Neural cell (in vitro differentiated cells): ENCODE measurements around the gene BRDT. TPM values are rescaled to one million over a fixed set of nuclear protein-coding genes. Genes with fewer than 3 reads are reported as not detected.

Source experiments
- H2AFZ ChIP-seq: fragments of 200-600, 300-800 bp; sonication (generic), shearing (Covaris generic); 2 replicates; pipeline ENCODE4 v1.6.0; 2014; ENCODE audit warnings: low read depth, mild to moderate bottlenecking, antibody characterized with exemption, low read length, moderate library complexity
- H3F3A ChIP-seq: fragments of 200-600 bp; shearing (Covaris generic); 2 replicates; pipeline ENCODE4 v1.6.1; 2016; ENCODE audit warnings: mild to moderate bottlenecking, moderate library complexity, mixed read lengths, antibody characterized with exemption, low read length; ENCODE audit not compliant: insufficient read depth, poor library complexity, severe bottlenecking
- H3K27ac ChIP-seq: fragments of 200-600, 300-800 bp; sonication (generic), shearing (Covaris generic); 2 replicates; pipeline ENCODE4 v1.5.1; 2014; ENCODE audit warnings: mild to moderate bottlenecking, low read length, moderate library complexity
- H3K27me3 ChIP-seq: fragments of 300-800, 200-600 bp; sonication (generic), shearing (Covaris generic); 2 replicates; pipeline ENCODE4 v1.6.0; 2014; ENCODE audit warnings: mild to moderate bottlenecking, low read depth, low read length, moderate library complexity; ENCODE audit not compliant: insufficient read depth
- H3K36me3 ChIP-seq: fragments of 300-800, 200-600 bp; sonication (generic), shearing (Covaris generic); 2 replicates; pipeline ENCODE4 v1.5.1; 2014; ENCODE audit warnings: mild to moderate bottlenecking, antibody characterized with exemption, low read length, moderate library complexity; ENCODE audit not compliant: insufficient read depth
- H3K4me2 ChIP-seq: fragments of 300-800, 200-600 bp; sonication (generic), shearing (Covaris generic); 2 replicates; pipeline ENCODE4 v1.6.0; 2014; ENCODE audit warnings: mild to moderate bottlenecking, low read length
- H3K4me3 ChIP-seq: fragments of 300-800, 200-600 bp; sonication (generic), shearing (Covaris generic); 2 replicates; pipeline ENCODE4 v1.5.1; 2014; ENCODE audit warnings: mild to moderate bottlenecking, low read length, moderate library complexity
- H3K79me2 ChIP-seq: fragments of 200-600 bp; shearing (Covaris generic); replicated peaks from 2 replicates; pipeline ENCODE4 v1.6.0; 2014; ENCODE audit warnings: mild to moderate bottlenecking, low read length, moderate library complexity; ENCODE audit not compliant: insufficient read depth
- H3K9ac ChIP-seq: fragments of 300-800, 200-600 bp; sonication (generic), shearing (Covaris generic); 2 replicates; pipeline ENCODE4 v1.6.1; 2016; ENCODE audit warnings: mild to moderate bottlenecking, low read length, mixed read lengths
- H3K9me2 ChIP-seq: fragments of 200-600 bp; shearing (Covaris generic); 2 replicates; pipeline ENCODE4 v1.6.1; 2016; ENCODE audit warnings: mild to moderate bottlenecking, low read length, mixed read lengths; ENCODE audit not compliant: insufficient read depth
- H3K9me3 ChIP-seq: fragments of 200-600, 300-800 bp; sonication (generic), shearing (Covaris generic); 2 replicates; pipeline ENCODE4 v1.6.1; 2016; ENCODE audit warnings: mild to moderate bottlenecking, mixed run types, low read length, moderate library complexity, mixed read lengths
- H4K20me1 ChIP-seq: fragments of 200-600 bp; shearing (Covaris generic); 2 replicates; pipeline ENCODE4 v1.6.1; 2016; ENCODE audit warnings: mild to moderate bottlenecking, mixed run types; ENCODE audit not compliant: insufficient read depth
- CTCF ChIP-seq: fragments of 450-650 bp; IDR thresholded peaks from 2 replicates; pipeline ENCODE4 v1.5.1; 2014; ENCODE audit warnings: antibody characterized with exemption, mild to moderate bottlenecking, moderate library complexity; ENCODE audit not compliant: poor library complexity, severe bottlenecking
- EP300 ChIP-seq: fragments of 450-650 bp; conservative IDR thresholded peaks from 2 replicates; pipeline ENCODE4 v1.6.1; 2014; ENCODE audit warnings: antibody characterized with exemption, mild to moderate bottlenecking, moderate library complexity; ENCODE audit not compliant: poor library complexity, severe bottlenecking
- EZH2 ChIP-seq: fragments of 200-600, 300-800 bp; shearing (Covaris generic), sonication (generic); IDR thresholded peaks from 2 replicates; pipeline ENCODE4 v1.6.1; 2014; ENCODE audit warnings: antibody characterized with exemption, low read length, borderline replicate concordance, mild to moderate bottlenecking; ENCODE audit not compliant: insufficient read depth, poor library complexity, severe bottlenecking
- MXI1 ChIP-seq: fragments of 450-650 bp; conservative IDR thresholded peaks from 2 replicates; pipeline ENCODE4 v1.6.1; 2014; ENCODE audit warnings: antibody characterized with exemption, mild to moderate bottlenecking; ENCODE audit not compliant: poor library complexity, severe bottlenecking
- POLR2AphosphoS5 ChIP-seq: IDR thresholded peaks from 2 replicates; pipeline ENCODE4 v1.6.1; 2012
- RAD21 ChIP-seq: fragments of 450-650 bp; conservative IDR thresholded peaks from 2 replicates; pipeline ENCODE4 v1.6.1; 2014; ENCODE audit warnings: antibody characterized with exemption, mild to moderate bottlenecking, moderate library complexity
- REST ChIP-seq: IDR thresholded peaks from 2 replicates; pipeline ENCODE4 v1.6.1; 2012; ENCODE audit warnings: borderline replicate concordance
- SMC3 ChIP-seq: fragments of 450-650 bp; conservative IDR thresholded peaks from 2 replicates; pipeline ENCODE4 v1.6.1; 2014; ENCODE audit warnings: antibody characterized with exemption, mild to moderate bottlenecking, moderate library complexity; ENCODE audit not compliant: poor library complexity
- TAF1 ChIP-seq: IDR thresholded peaks from 2 replicates; pipeline ENCODE4 v1.6.1; 2012; ENCODE audit warnings: low read depth
- polyA plus RNA-seq: library from polyadenylated mRNA; depleted of rRNA; stranded (reverse); fragments of >200 nt; gene quantifications from 2 replicates; pipeline ENCODE4 v1.2.3, GENCODE V29; 2014

The BRDT gene
- polyA plus RNA-seq, 1 donor from 2014 or later = not detected

GRCh38 chr1:91924146-91924545 lies 25.1 kb upstream of the BRDT start:
- no peaks in the 10 kb centered on the region for H3K9me3 ChIP-seq
- H3F3A ChIP-seq = no peaks in the 10 kb centered on the region
- no peaks in the 10 kb centered on the region for H3K36me3 ChIP-seq
- no peaks in the 10 kb centered on the region for H3K27me3 ChIP-seq
- H2AFZ ChIP-seq = no peak overlapping the region
- H3K4me2 ChIP-seq = no peak overlapping the region
- H3K79me2 ChIP-seq = no peaks in the 10 kb centered on the region
- no peaks in the 10 kb centered on the region for H3K9me2 ChIP-seq
- no peak for TF ChIP-seq MXI1
- TF ChIP-seq SMC3 = no peak
- TF ChIP-seq EP300 = no peak
- TF ChIP-seq TAF1 = no peak
- no peak for TF ChIP-seq CTCF
- no peak for TF ChIP-seq EZH2
- TF ChIP-seq REST = no peak
- no peak for TF ChIP-seq POLR2AphosphoS5
- TF ChIP-seq RAD21 = no peak
- no peak overlapping the region for H3K9ac ChIP-seq
- H4K20me1 ChIP-seq = no peaks in the 10 kb centered on the region
- H3K27ac ChIP-seq = no peak overlapping the region
- H3K4me3 ChIP-seq = no peak overlapping the region

- Histone ChIP-seq H3K9me2 (no peaks in the 10 kb centered on the region), H3K27me3 (no peaks in the 10 kb centered on the region), H3K4me2 (no peak overlapping the region), H2AFZ (no peak overlapping the region), H3K4me3 (no peak overlapping the region), H3K9me3 (no peaks in the 10 kb centered on the region), H3K9ac (no peak overlapping the region), H3F3A (no peaks in the 10 kb centered on the region), H4K20me1 (no peaks in the 10 kb centered on the region), H3K36me3 (no peaks in the 10 kb centered on the region), H3K79me2 (no peaks in the 10 kb centered on the region), H3K27ac (no peak overlapping the region)
- TF ChIP-seq REST (no peak), RAD21 (no peak), TAF1 (no peak)
Measured at GRCh38 chr1:91925644-91926435, 23.4 kb upstream of the BRDT start.
